H1 (cell line): Measurements from ENCODE around the gene FRMD5. TPM values are rescaled to one million over a fixed set of nuclear protein-coding genes. Genes with fewer than 3 reads are reported as not detected.

Experiments used
- CTCF ChIA-PET: fragments of 300-600 bp; sonication (Branson Sonifier 250); formaldehyde crosslinking; loops from one replicate; lab custom pipeline; 2021; ENCODE audit not compliant: partially characterized antibody; lab: Charles Lee
- POLR2A ChIA-PET: fragments of 300-600 bp; sonication (Branson Sonifier 250); formaldehyde crosslinking; loops from one replicate; lab custom pipeline; 2021; ENCODE audit warnings: inconsistent platforms; ENCODE audit not compliant: partially characterized antibody; lab: Charles Lee
- DNase-seq, 2 experiments: peaks; one replicate each; pipeline versions ENCODE4 v3.0.0 to v3.0.0-alpha.2; 2010 to 2022; ENCODE audit warnings: low spot score in 2 of 2, low read depth in 1 of 2, mixed read lengths in 1 of 2
- FAIRE-seq: peaks from 2 replicates; lab custom pipeline; 2011; peaks lifted over from hg19 to GRCh38; lab: Jason Lieb, UNC
- H2AFZ ChIP-seq: 2 replicates; pipeline ENCODE4 v1.8.1; 2012; ENCODE audit warnings: low read length, inconsistent platforms
- H2AK5ac ChIP-seq: 2 replicates; pipeline ENCODE4 v1.6.1; 2013; ENCODE audit warnings: low read depth, low read length
- H2BK120ac ChIP-seq: replicated peaks from 2 replicates; pipeline ENCODE3; 2013; ENCODE audit warnings: low read depth, low read length, inconsistent platforms
- H2BK12ac ChIP-seq: 2 replicates; pipeline ENCODE4 v1.6.1; 2013; ENCODE audit warnings: low read depth, low read length
- H2BK15ac ChIP-seq: 2 replicates; pipeline ENCODE4 v1.6.1; 2013; ENCODE audit warnings: low read length
- H2BK20ac ChIP-seq: 2 replicates; pipeline ENCODE4 v1.6.1; 2013; ENCODE audit warnings: low read length
- H2BK5ac ChIP-seq: 2 replicates; pipeline ENCODE4 v1.6.1; 2013; ENCODE audit warnings: low read depth, low read length
- H3K14ac ChIP-seq: 2 replicates; pipeline ENCODE4 v1.6.1; 2013; ENCODE audit warnings: inconsistent platforms; ENCODE audit not compliant: insufficient read length
- H3K18ac ChIP-seq: 2 replicates; pipeline ENCODE4 v1.6.1; 2013; ENCODE audit warnings: low read length; ENCODE audit errors: extremely low read depth
- H3K23ac ChIP-seq: 2 replicates; pipeline ENCODE4 v1.6.1; 2013; ENCODE audit warnings: inconsistent platforms; ENCODE audit not compliant: insufficient read length
- H3K23me2 ChIP-seq: 2 replicates; pipeline ENCODE4 v1.6.1; 2013; ENCODE audit warnings: low read depth, low read length
- H3K27ac ChIP-seq: 2 replicates; pipeline ENCODE4 v1.6.1; 2011; ENCODE audit warnings: low read depth, low read length, inconsistent platforms
- H3K27me3 ChIP-seq, 4 experiments: replicated peaks in 1 of 4; 1 replicate in 1 of 4; 2 replicates in 3 of 4; pipeline versions ENCODE4 v1.6.1 to v1.8.1; 2011 to 2013; ENCODE audit warnings: low read length in 3 of 4, mild to moderate bottlenecking in 3 of 4, inconsistent platforms in 2 of 4, mixed read lengths in 2 of 4, moderate library complexity in 1 of 4; ENCODE audit not compliant: control insufficient read depth in 3 of 4, insufficient read depth in 3 of 4; ENCODE audit errors: extremely low read depth in 1 of 4
- H3K36me3 ChIP-seq, 4 experiments: 2 replicates each; pipeline versions ENCODE4 v1.6.1 to v1.8.1; 2011 to 2013; ENCODE audit warnings: mild to moderate bottlenecking in 4 of 4, low read length in 3 of 4, moderate library complexity in 2 of 4, control low read depth in 1 of 4, inconsistent platforms in 1 of 4; ENCODE audit not compliant: insufficient read depth in 4 of 4, control insufficient read depth in 2 of 4
- H3K4ac ChIP-seq: replicated peaks from 2 replicates; pipeline ENCODE3; 2013; ENCODE audit warnings: low read length, low read depth, mixed read lengths, inconsistent platforms; ENCODE audit not compliant: insufficient read length
- H3K4me1 ChIP-seq, 4 experiments: replicated peaks in 1 of 4; 1 replicate in 1 of 4; 2 replicates in 3 of 4; pipeline versions ENCODE4 v1.6.1 to v1.8.1; 2011 to 2013; ENCODE audit warnings: low read length in 3 of 4, inconsistent platforms in 2 of 4, mixed read lengths in 1 of 4; ENCODE audit not compliant: insufficient read depth in 4 of 4, control insufficient read depth in 3 of 4
- H3K4me2 ChIP-seq, 2 experiments: 2 replicates each; pipeline versions ENCODE4 v1.6.1 to v1.8.1; 2011 to 2013; ENCODE audit warnings: low read depth in 2 of 2, low read length in 2 of 2, control low read depth in 1 of 2, inconsistent platforms in 1 of 2, mild to moderate bottlenecking in 1 of 2; ENCODE audit not compliant: insufficient read depth in 1 of 2
- H3K4me3 ChIP-seq, 4 experiments: fragments of 200-600, 300-600 bp in 1 of 4; sonication (generic), shearing (Covaris generic), sonication (Bioruptor Twin) in 1 of 4; 2 replicates each; pipeline versions ENCODE4 v1.5.1 to v1.8.1; 2011 to 2016; ENCODE audit warnings: low read length in 4 of 4, low read depth in 3 of 4, control low read depth in 2 of 4, inconsistent platforms in 2 of 4, mild to moderate bottlenecking in 2 of 4, mixed read lengths in 1 of 4, moderate library complexity in 1 of 4; ENCODE audit not compliant: insufficient read depth in 2 of 4; ENCODE audit errors: extremely low read depth in 1 of 4
- H3K56ac ChIP-seq: replicated peaks from 2 replicates; pipeline ENCODE3; 2013; ENCODE audit warnings: low read depth, mild to moderate bottlenecking, mixed read lengths, low read length, inconsistent platforms; ENCODE audit not compliant: insufficient read length
- H3K79me1 ChIP-seq: 2 replicates; pipeline ENCODE4 v1.6.1; 2013; ENCODE audit warnings: low read depth, low read length, control low read depth
- H3K79me2 ChIP-seq, 2 experiments: 2 replicates each; pipeline versions ENCODE4 v1.6.1 to v1.8.1; 2012 to 2013; ENCODE audit warnings: low read length in 2 of 2, mild to moderate bottlenecking in 2 of 2, inconsistent platforms in 1 of 2; ENCODE audit not compliant: insufficient read depth in 2 of 2, control insufficient read depth in 1 of 2
- H3K9ac ChIP-seq, 4 experiments: replicated peaks in 1 of 4; 1 replicate in 1 of 4; 2 replicates in 3 of 4; pipeline versions ENCODE4 v1.6.1 to v1.8.1; 2011 to 2013; ENCODE audit warnings: low read depth in 3 of 4, low read length in 3 of 4, control low read depth in 2 of 4, mild to moderate bottlenecking in 2 of 4, moderate library complexity in 2 of 4, inconsistent platforms in 1 of 4; ENCODE audit errors: extremely low read depth in 1 of 4
- H3K9me3 ChIP-seq, 2 experiments: 2 replicates each; pipeline versions ENCODE4 v1.6.1 to v1.8.1; 2012 to 2013; ENCODE audit warnings: mild to moderate bottlenecking in 2 of 2, moderate library complexity in 2 of 2, control low read depth in 1 of 2, inconsistent platforms in 1 of 2, low read depth in 1 of 2, low read length in 1 of 2, mixed read lengths in 1 of 2; ENCODE audit not compliant: insufficient read depth in 2 of 2
- H4K20me1 ChIP-seq, 2 experiments: replicated peaks in 1 of 2; 2 replicates each; pipeline versions ENCODE3 to v1.8.1; 2011 to 2013; ENCODE audit warnings: inconsistent platforms in 2 of 2, low read length in 2 of 2, mild to moderate bottlenecking in 1 of 2; ENCODE audit not compliant: insufficient read depth in 2 of 2, control insufficient read depth in 1 of 2
- H4K5ac ChIP-seq: 2 replicates; pipeline ENCODE4 v1.6.1; 2013; ENCODE audit warnings: low read length, low read depth, mixed read lengths, inconsistent platforms; ENCODE audit not compliant: insufficient read length
- H4K8ac ChIP-seq: 2 replicates; pipeline ENCODE4 v1.8.0; 2013; ENCODE audit warnings: mild to moderate bottlenecking, moderate library complexity, low read length, inconsistent platforms; ENCODE audit not compliant: insufficient read depth; ENCODE audit errors: extremely low read depth
- H4K91ac ChIP-seq: replicated peaks from 2 replicates; pipeline ENCODE3; 2013; ENCODE audit warnings: low read length, mixed read lengths, inconsistent platforms; ENCODE audit not compliant: insufficient read length
- BRCA1 ChIP-seq: IDR thresholded peaks from 2 replicates; pipeline ENCODE4 v1.6.1; 2012; ENCODE audit warnings: low read depth, low read length, improper control_type of control experiment
- EP300 ChIP-seq, 2 experiments: IDR thresholded peaks; 1 replicate in 1 of 2; 2 replicates in 1 of 2; pipeline ENCODE4 v1.6.1; 2011 to 2012; ENCODE audit warnings: low read depth in 2 of 2, low read length in 2 of 2, mild to moderate bottlenecking in 2 of 2, borderline replicate concordance in 1 of 2, inconsistent platforms in 1 of 2, moderate library complexity in 1 of 2
- GTF2F1 ChIP-seq: IDR thresholded peaks from 2 replicates; pipeline ENCODE4 v1.6.1; 2012; ENCODE audit warnings: low read depth, low read length, improper control_type of control experiment, borderline replicate concordance
- NANOG ChIP-seq: IDR thresholded peaks from 2 replicates; pipeline ENCODE4 v1.6.1; 2011; ENCODE audit warnings: low read length, low read depth, mild to moderate bottlenecking, inconsistent platforms; ENCODE audit not compliant: insufficient read depth, poor library complexity, severe bottlenecking
- POLR2A ChIP-seq, 2 experiments: IDR thresholded peaks; 1 replicate in 1 of 2; 2 replicates in 1 of 2; pipeline ENCODE4 v1.6.1; 2011; ENCODE audit warnings: low read depth in 2 of 2, low read length in 2 of 2, mild to moderate bottlenecking in 2 of 2; ENCODE audit errors: control extremely low read depth in 1 of 2
- RAD21 ChIP-seq, 2 experiments: IDR thresholded peaks in 1 of 2; conservative IDR thresholded peaks in 1 of 2; 2 replicates each; pipeline ENCODE4 v1.6.1; 2011; ENCODE audit warnings: low read depth in 2 of 2, low read length in 2 of 2, improper control_type of control experiment in 1 of 2, inconsistent platforms in 1 of 2, mild to moderate bottlenecking in 1 of 2, moderate library complexity in 1 of 2
- TEAD4 ChIP-seq: IDR thresholded peaks from 2 replicates; pipeline ENCODE4 v1.6.1; 2012; ENCODE audit warnings: low read depth, low read length, inconsistent platforms, mixed read lengths
- WGBS, 2 experiments: shearing (Covaris generic) in 1 of 2; methylation state at CpG; one replicate each; pipeline versions ENCODE4 v1.1.6 to v1.1.7; 2013 to 2015; ENCODE audit warnings: low lambda C conversion rate in 2 of 2, mixed read lengths in 2 of 2, inconsistent platforms in 1 of 2, low coverage in 1 of 2, missing lambda C conversion rate in 1 of 2; ENCODE audit not compliant: insufficient replicate concordance in 2 of 2, insufficient coverage in 1 of 2, insufficient read length in 1 of 2; ENCODE audit errors: extremely low coverage in 1 of 2, missing lambda C conversion rate in 1 of 2; 5-methylcytosine and 5-hydroxymethylcytosine counted together
- polyA plus RNA-seq, 7 experiments: library from polyadenylated mRNA; depleted of rRNA in 3 of 7; stranded (reverse) in 5 of 7; unstranded in 2 of 7; fragments of >200 nt in 5 of 7; fragments of 200-250 nt in 2 of 7; gene quantifications; 1 replicate in 5 of 7; 2 replicates in 1 of 7; 4 replicates in 1 of 7; pipeline versions ENCODE4 v1.2.1 to v1.2.3, GENCODE V29; 2011 to 2013; ENCODE audit warnings: missing spikeins in 2 of 7, mixed read lengths in 2 of 7
- total RNA-seq: library from RNA; stranded (reverse); fragmentation: NEBNext Ultra II Directional; extraction: Animal tissue kit (Norgen Biotek cat#: 25700); gene quantifications from 2 replicates; pipeline ENCODE4 v1.2.1, GENCODE V29; 2021
- TF ChIP-seq, protein P1 (sequence below): IDR thresholded peaks from 2 replicates; pipeline ENCODE4 v1.6.1; 2011; ENCODE audit warnings: low read length, improper control_type of control experiment
- TF ChIP-seq, protein P2 (sequence below): IDR thresholded peaks from 2 replicates; pipeline ENCODE4 v1.6.1; 2012; ENCODE audit warnings: low read length, inconsistent platforms

Gene FRMD5
- total and polyA plus RNA-seq, 2 of the 8 experiments (the other 6 are each of a cell fraction or from before 2014, with no cell fraction given): 10.1 to 12.6 TPM

DNA sequence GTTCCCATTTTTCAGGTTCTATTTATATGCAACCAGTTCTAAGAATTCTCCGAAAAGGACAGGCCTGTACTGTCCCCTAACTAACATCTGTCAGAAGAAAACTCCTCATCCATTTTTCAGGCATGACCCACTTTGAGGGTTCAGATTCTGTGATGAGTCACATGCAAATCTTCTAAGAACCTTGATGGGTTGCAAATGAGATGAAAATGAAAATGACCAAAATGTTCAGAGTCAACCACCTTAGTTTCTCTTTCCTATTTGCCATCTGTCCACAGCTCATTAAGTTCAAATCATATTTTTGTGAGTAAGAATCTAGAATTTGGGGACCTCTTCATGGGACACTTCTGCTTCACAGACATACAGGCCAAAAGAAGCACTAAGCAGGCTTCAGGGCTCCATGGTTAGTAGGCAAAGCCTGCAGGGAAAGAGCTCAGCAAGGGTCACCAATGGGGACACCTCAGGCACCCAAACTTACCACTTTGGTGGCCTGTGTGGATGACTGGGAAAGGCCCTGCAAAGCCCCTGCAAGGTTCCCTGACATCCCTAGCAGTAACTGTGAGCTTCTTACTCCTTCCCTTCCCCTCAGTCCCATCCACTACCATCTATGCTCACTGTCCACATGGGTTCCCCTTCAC, 246.3 kb downstream of the FRMD5 start:
- Histone ChIP-seq H2BK15ac (no peak overlapping the region), H3K27me3 (no peaks in the 10 kb centered on the region), H3K4me3 (no peak overlapping the region), H3K4me1 (peaks cover 0 to 3% (median 1%) of the 10 kb centered on the region in 4 experiments; a peak in 1 of 7 replicates), H2BK120ac (no peak overlapping the region), H2AFZ (no peak overlapping the region), H4K91ac (no peak overlapping the region), H4K8ac (no peak overlapping the region), H4K20me1 (no peaks in the 10 kb centered on the region), H3K56ac (no peak overlapping the region), H3K36me3 (no peaks in the 10 kb centered on the region), H3K23ac (no peak overlapping the region), H3K4ac (no peak overlapping the region), H3K9ac (no peak overlapping the region), H3K14ac (no peak overlapping the region), H3K18ac (no peak overlapping the region), H2BK12ac (no peak overlapping the region), H3K79me2 (no peaks in the 10 kb centered on the region), H3K4me2 (no peak overlapping the region), H3K27ac (no peak overlapping the region), H3K9me3 (no peaks in the 10 kb centered on the region), H2BK20ac (no peak overlapping the region), H3K23me2 (no peaks in the 10 kb centered on the region), H2BK5ac (no peak overlapping the region), H4K5ac (no peak overlapping the region), H3K79me1 (no peaks in the 10 kb centered on the region; the same call in 1 of the 2 replicates), H2AK5ac (no peak overlapping the region)
- FAIRE-seq (no peak), DNase-seq (no peak)
- CTCF ChIA-PET: interaction anchor here (0.6 to 0.9 kb wide), 3 partner anchors 9 to 39 kb away, joined by 3 to 5 read pairs (median 4); no protein-coding TSS in a partner anchor
- POLR2A ChIA-PET: interaction anchor here (0.8 kb wide), 1 partner anchor 124 kb away, joined by 4 read pairs; the partner anchor contains the start of gene MFAP1
- 88% methylated on average over 1 of the region's 1 CpG; no CpG with 5 or more reads in 1 of the 2 experiments for WGBS, 2 experiments
- TF ChIP-seq RAD21 (IDR thresholded peaks at IDR 0.05 in 1 of 2, conservative IDR thresholded peaks at IDR 0.05 in 1 of 2; ENCODE audit: low read depth in 2 of 2, low read length in 2 of 2) (no peak), NANOG (no peak), GTF2F1 (no peak), POLR2A (IDR thresholded peaks at IDR 0.05; ENCODE audit: control extremely low read depth in 1 of 2, low read depth in 2 of 2, low read length in 2 of 2) (no peak), BRCA1 (no peak), EP300 (IDR thresholded peaks at IDR 0.05; ENCODE audit: borderline replicate concordance in 1 of 2, low read depth in 2 of 2, low read length in 2 of 2) (no peak), TEAD4 (no peak)
- TF ChIP-seq, protein P1, sequence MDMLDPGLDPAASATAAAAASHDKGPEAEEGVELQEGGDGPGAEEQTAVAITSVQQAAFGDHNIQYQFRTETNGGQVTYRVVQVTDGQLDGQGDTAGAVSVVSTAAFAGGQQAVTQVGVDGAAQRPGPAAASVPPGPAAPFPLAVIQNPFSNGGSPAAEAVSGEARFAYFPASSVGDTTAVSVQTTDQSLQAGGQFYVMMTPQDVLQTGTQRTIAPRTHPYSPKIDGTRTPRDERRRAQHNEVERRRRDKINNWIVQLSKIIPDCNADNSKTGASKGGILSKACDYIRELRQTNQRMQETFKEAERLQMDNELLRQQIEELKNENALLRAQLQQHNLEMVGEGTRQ: no peak
- TF ChIP-seq, protein P2, sequence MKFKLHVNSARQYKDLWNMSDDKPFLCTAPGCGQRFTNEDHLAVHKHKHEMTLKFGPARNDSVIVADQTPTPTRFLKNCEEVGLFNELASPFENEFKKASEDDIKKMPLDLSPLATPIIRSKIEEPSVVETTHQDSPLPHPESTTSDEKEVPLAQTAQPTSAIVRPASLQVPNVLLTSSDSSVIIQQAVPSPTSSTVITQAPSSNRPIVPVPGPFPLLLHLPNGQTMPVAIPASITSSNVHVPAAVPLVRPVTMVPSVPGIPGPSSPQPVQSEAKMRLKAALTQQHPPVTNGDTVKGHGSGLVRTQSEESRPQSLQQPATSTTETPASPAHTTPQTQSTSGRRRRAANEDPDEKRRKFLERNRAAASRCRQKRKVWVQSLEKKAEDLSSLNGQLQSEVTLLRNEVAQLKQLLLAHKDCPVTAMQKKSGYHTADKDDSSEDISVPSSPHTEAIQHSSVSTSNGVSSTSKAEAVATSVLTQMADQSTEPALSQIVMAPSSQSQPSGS: no peak
